ENCODE data around the gene NIBAN1.

- TF ChIP-seq TAF1 (IDR thresholded peaks at IDR 0.05; ENCODE audit: low read depth, low read length), result no peak
- no peak; the same call in 1 of the 2 replicates for TF ChIP-seq POLR2A (IDR thresholded peaks at IDR 0.05; ENCODE audit: low read depth, low read length)
- TF ChIP-seq POLR2AphosphoS5 (IDR thresholded peaks at IDR 0.05; ENCODE audit: low read depth, low read length), result no peak
- TF ChIP-seq PAX5 (IDR thresholded peaks at IDR 0.05; ENCODE audit: insufficient read depth, low read length, severe bottlenecking), result no peak
Measured at GRCh38 chr1:184972315-184973055, 1.8 kb downstream of the NIBAN1 start.

Measured in GM12891 (cell line).